OCI-LY7 (cell line): ENCODE results near the gene ITGA3. TPM values are rescaled to one million over a fixed set of nuclear protein-coding genes. Genes with fewer than 3 reads are reported as not detected.

Experiments used
- BruUV-seq: library from RNA; stranded (reverse); fragments of 400-500 nt; replicated peaks from 2 replicates; lab custom pipeline; 2021; lab: Mats Ljungman, UMichigan
- CTCF ChIA-PET: fragments of 300-600 bp; sonication (Branson Sonifier 250); formaldehyde crosslinking; loops from one replicate; lab custom pipeline; 2022; ENCODE audit warnings: antibody characterized with exemption; ENCODE audit not compliant: unreplicated experiment; lab: Charles Lee
- POLR2A ChIA-PET: fragments of 300-600 bp; sonication (Branson Sonifier 250); formaldehyde crosslinking; loops from one replicate; lab custom pipeline; 2022; ENCODE audit warnings: antibody characterized with exemption; lab: Charles Lee
- DNase-seq: peaks from one replicate; pipeline ENCODE4 v3.0.0-alpha.2; 2015; ENCODE audit warnings: low spot score
- H2AFZ ChIP-seq: fragments of 200-600 bp; sonication (generic), shearing (Covaris generic); 2 replicates; pipeline ENCODE4 v1.6.1; 2014; ENCODE audit warnings: mild to moderate bottlenecking, antibody characterized with exemption, low read length, moderate library complexity
- H3K27ac ChIP-seq: fragments of 200-600 bp; sonication (generic); 2 replicates; pipeline ENCODE4 v1.5.1; 2014; ENCODE audit warnings: mixed run types, low read depth, mild to moderate bottlenecking, moderate library complexity, low read length, inconsistent platforms; ENCODE audit not compliant: poor library complexity, severe bottlenecking
- H3K36me3 ChIP-seq: fragments of 200-600 bp; sonication (generic); 2 replicates; pipeline ENCODE4 v1.6.1; 2014; ENCODE audit warnings: mild to moderate bottlenecking, antibody characterized with exemption, low read length, moderate library complexity, mixed read lengths; ENCODE audit not compliant: insufficient read depth
- H3K4me1 ChIP-seq: fragments of 200-600 bp; sonication (generic); 2 replicates; pipeline ENCODE4 v1.5.1; 2014; ENCODE audit warnings: mild to moderate bottlenecking, low read length; ENCODE audit not compliant: insufficient read depth, poor library complexity, severe bottlenecking
- H3K4me2 ChIP-seq: fragments of 200-600 bp; sonication (generic); 2 replicates; pipeline ENCODE4 v1.6.1; 2014; ENCODE audit warnings: mild to moderate bottlenecking, low read length
- H3K4me3 ChIP-seq: fragments of 200-600 bp; sonication (generic); 2 replicates; pipeline ENCODE4 v1.5.1; 2014; ENCODE audit warnings: mild to moderate bottlenecking, low read depth, low read length; ENCODE audit not compliant: poor library complexity, severe bottlenecking
- H3K79me2 ChIP-seq: fragments of 200-600 bp; sonication (generic); 2 replicates; pipeline ENCODE4 v1.6.1; 2016; ENCODE audit warnings: low read depth, mild to moderate bottlenecking, low read length, moderate library complexity, mixed read lengths; ENCODE audit not compliant: insufficient read depth
- H3K9me2 ChIP-seq: fragments of 200-600 bp; sonication (generic); 2 replicates; pipeline ENCODE4 v1.6.1; 2016; ENCODE audit warnings: mild to moderate bottlenecking, low read length, mixed read lengths; ENCODE audit not compliant: insufficient read depth
- H3K9me3 ChIP-seq: fragments of 200-600 bp; sonication (generic); 2 replicates; pipeline ENCODE4 v1.6.1; 2014; ENCODE audit warnings: mild to moderate bottlenecking, mixed run types, low read length, mixed read lengths
- H4K20me1 ChIP-seq: fragments of 200-600 bp; sonication (generic); 2 replicates; pipeline ENCODE4 v1.6.1; 2014; ENCODE audit warnings: mild to moderate bottlenecking, antibody characterized with exemption, low read length, moderate library complexity, mixed read lengths; ENCODE audit not compliant: insufficient read depth
- EZH2phosphoT487 ChIP-seq: fragments of 200-600 bp; sonication (generic); IDR thresholded peaks from 2 replicates; pipeline ENCODE4 v1.6.1; 2018; ENCODE audit warnings: low read depth, borderline replicate concordance, mild to moderate bottlenecking, mixed run types, antibody characterized with exemption, low read length, moderate library complexity, mixed read lengths
- intact Hi-C: fragments of 100-400 bp; cut with micrococcal nuclease; formaldehyde crosslinking; loops from one replicate; pipeline ENCODE4 v1.10.0; 2022; ENCODE audit not compliant: unreplicated experiment
- total RNA-seq, 2 experiments: library from RNA; depleted of rRNA in 1 of 2; stranded (reverse); fragments of >200 nt in 1 of 2; shearing (Covaris generic) in 1 of 2; gene quantifications; 2 replicates each; pipeline ENCODE4 v1.2.3, GENCODE V29; 2014 to 2022
- TF ChIP-seq, protein P1 (sequence below): fragments of 200-600 bp; sonication (generic); conservative IDR thresholded peaks from 2 replicates; pipeline ENCODE4 v1.5.1; 2014; ENCODE audit warnings: mild to moderate bottlenecking, antibody characterized with exemption, low read length, moderate library complexity, mixed read lengths

The ITGA3 gene
- total RNA-seq, 2 experiments from 2014 or later, result 15.2 to 30.7 TPM

DNA sequence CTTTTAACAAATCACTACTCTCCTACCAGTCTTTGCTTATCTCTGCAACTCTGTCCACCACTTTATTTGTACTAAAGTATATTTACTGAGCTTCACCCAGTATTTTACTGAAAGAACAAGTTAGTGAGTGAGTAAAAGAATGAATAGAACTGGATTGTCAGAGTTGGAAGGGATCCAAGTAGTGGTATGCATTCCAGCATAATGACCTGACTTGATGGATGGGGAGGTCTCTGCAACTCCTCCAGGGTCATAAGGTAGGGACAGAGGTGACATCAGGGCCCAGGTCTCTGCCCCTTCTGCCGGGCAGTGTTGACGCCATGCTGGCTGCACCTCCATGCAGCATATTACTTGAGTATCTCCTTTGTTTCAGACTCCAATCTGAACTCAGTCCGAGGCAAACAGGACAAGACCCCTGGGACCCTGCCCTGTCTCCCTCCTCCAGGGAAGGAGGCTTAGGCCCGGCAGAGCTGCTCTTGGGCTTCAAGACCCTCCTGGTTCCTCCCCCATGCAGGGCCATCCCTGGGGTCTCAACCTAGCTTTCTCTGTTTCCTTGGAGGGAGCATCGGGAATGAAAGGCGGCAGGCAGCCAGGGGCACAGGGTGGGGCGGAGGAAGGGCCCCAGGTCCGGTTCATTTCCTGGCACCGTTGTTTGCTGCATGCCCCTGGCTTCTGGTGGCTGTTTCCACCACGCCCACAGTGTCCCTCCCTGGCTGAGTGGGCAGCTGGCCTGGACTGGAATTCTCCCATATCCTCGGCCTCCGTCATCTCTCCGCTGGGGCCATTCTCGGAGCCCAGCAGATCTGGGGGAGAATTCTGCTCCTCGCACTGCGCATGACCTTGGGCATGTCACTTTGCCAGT, 12.4 kb upstream of the ITGA3 start:
- no peak overlapping the region for H3K27ac ChIP-seq
- ChIA-PET CTCF (no interaction called here), POLR2A (no interaction called here)
- no peaks in the 10 kb centered on the region for H3K9me2 ChIP-seq
- H4K20me1 ChIP-seq, result no peaks in the 10 kb centered on the region
- no TSS peak for BruUV-seq
- H3K9me3 ChIP-seq, result no peaks in the 10 kb centered on the region
- no peak overlapping the region for H2AFZ ChIP-seq
- no peaks in the 10 kb centered on the region for H3K79me2 ChIP-seq
- no peak overlapping the region for H3K4me2 ChIP-seq
- H3K4me3 ChIP-seq, result no peak overlapping the region
- no peaks in the 10 kb centered on the region for H3K4me1 ChIP-seq
- intact Hi-C loops, result no loop called here
- H3K36me3 ChIP-seq, result no peaks in the 10 kb centered on the region
- no peak for TF ChIP-seq EZH2phosphoT487
- TF ChIP-seq, protein P1, sequence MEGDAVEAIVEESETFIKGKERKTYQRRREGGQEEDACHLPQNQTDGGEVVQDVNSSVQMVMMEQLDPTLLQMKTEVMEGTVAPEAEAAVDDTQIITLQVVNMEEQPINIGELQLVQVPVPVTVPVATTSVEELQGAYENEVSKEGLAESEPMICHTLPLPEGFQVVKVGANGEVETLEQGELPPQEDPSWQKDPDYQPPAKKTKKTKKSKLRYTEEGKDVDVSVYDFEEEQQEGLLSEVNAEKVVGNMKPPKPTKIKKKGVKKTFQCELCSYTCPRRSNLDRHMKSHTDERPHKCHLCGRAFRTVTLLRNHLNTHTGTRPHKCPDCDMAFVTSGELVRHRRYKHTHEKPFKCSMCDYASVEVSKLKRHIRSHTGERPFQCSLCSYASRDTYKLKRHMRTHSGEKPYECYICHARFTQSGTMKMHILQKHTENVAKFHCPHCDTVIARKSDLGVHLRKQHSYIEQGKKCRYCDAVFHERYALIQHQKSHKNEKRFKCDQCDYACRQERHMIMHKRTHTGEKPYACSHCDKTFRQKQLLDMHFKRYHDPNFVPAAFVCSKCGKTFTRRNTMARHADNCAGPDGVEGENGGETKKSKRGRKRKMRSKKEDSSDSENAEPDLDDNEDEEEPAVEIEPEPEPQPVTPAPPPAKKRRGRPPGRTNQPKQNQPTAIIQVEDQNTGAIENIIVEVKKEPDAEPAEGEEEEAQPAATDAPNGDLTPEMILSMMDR, result no peak
- DNase-seq, result no peak

DNA sequence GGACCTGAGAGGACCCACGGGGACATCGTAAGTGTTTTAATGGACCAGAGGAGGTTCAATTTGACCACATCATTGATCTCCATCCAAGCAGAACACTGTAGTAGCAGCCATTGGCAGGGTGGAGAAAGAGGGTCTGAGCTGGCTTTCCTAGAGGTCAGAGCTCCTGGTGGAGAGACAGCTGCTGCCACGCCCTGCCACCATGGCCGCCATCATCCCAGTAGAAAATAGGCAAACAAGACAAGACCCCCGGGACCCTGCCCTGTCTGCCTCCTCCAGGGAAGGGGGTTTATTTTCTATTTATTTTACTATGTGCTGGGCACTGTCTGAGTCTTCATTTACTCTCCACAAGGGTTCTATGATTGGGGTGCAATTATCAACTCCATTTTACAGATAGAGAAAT, 11.4 kb upstream of the ITGA3 start:
- Histone ChIP-seq H3K9me3 (no peaks in the 10 kb centered on the region), H3K27ac (no peak overlapping the region), H2AFZ (no peak overlapping the region), H3K79me2 (no peaks in the 10 kb centered on the region), H4K20me1 (no peaks in the 10 kb centered on the region), H3K36me3 (no peaks in the 10 kb centered on the region), H3K4me1 (no peaks in the 10 kb centered on the region), H3K4me2 (no peak overlapping the region), H3K9me2 (no peaks in the 10 kb centered on the region), H3K4me3 (no peak overlapping the region)
- no peak for DNase-seq
- intact Hi-C loops, result no loop called here
- ChIA-PET POLR2A (no interaction called here), CTCF (no interaction called here)
- TF ChIP-seq EZH2phosphoT487, result no peak
- TF ChIP-seq, protein P1, result no peak
- no TSS peak for BruUV-seq

DNA sequence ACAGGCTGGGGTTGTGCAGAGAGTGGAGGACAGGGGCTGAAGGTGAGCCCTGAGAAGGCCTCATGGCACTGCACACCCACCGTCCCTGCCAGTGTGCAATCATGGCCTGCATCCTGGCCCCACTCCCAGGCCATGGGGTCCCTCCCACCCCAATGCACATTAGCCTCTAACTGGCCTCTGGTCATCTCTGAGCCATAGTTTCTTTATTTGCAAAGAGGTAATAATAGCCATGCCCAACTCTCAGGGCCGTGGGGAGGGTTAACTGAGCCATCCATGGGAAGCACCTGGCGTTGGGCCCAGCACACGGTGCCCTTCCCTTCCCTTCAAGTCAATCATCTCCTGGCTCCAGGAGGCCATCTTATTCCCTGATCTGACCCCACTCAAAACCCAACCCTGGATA, 10.8 kb upstream of the ITGA3 start:
- Histone ChIP-seq H3K79me2 (no peaks in the 10 kb centered on the region), H2AFZ (no peak overlapping the region), H3K4me1 (no peaks in the 10 kb centered on the region), H3K4me3 (no peak overlapping the region), H3K27ac (no peak overlapping the region), H3K9me2 (no peaks in the 10 kb centered on the region), H3K9me3 (no peaks in the 10 kb centered on the region), H4K20me1 (no peaks in the 10 kb centered on the region), H3K4me2 (no peak overlapping the region), H3K36me3 (no peaks in the 10 kb centered on the region)
- BruUV-seq, result no TSS peak
- intact Hi-C loops, result no loop called here
- TF ChIP-seq, protein P1, result no peak
- TF ChIP-seq EZH2phosphoT487, result no peak
- CTCF ChIA-PET, result interaction anchor here (0.6 kb wide), 1 partner anchor 146 kb away, joined by 3 read pairs; no protein-coding TSS in a partner anchor
- POLR2A ChIA-PET, result no interaction called here
- no peak for DNase-seq
